HuH-7.5 (cell line): ENCODE results near the gene TIMM29.
"Not testable (repeated sequence)": the region's sequence is repeated elsewhere in the genome, so short reads cannot be mapped to it uniquely, and the experiment has no call there.

Source experiments
- DNase-seq: peaks from one replicate; pipeline ENCODE4 v3.0.0; 2011; ENCODE audit warnings: low spot score

Gene TIMM29

DNA sequence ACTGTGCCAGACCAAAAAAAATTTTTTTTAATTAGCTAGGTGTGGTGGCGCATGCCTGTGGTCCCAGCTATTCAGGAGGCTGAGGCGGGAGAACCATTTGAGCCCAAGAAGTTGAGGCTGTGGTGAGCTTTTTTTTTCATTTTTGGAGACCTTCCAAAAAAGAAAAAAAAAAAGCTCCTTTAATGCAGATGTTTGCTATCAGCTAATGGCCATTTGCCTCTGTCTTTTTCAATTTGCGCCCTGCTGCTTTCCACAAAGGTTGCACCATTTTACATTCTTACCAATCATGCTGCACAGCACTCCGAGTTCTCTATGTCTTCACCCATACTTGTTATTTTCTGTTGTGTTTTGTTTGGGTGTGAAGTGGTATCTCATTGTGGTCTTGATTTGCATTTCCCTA lies 16.7 kb downstream of the TIMM29 start:
- DNase-seq, result no peak

DNA sequence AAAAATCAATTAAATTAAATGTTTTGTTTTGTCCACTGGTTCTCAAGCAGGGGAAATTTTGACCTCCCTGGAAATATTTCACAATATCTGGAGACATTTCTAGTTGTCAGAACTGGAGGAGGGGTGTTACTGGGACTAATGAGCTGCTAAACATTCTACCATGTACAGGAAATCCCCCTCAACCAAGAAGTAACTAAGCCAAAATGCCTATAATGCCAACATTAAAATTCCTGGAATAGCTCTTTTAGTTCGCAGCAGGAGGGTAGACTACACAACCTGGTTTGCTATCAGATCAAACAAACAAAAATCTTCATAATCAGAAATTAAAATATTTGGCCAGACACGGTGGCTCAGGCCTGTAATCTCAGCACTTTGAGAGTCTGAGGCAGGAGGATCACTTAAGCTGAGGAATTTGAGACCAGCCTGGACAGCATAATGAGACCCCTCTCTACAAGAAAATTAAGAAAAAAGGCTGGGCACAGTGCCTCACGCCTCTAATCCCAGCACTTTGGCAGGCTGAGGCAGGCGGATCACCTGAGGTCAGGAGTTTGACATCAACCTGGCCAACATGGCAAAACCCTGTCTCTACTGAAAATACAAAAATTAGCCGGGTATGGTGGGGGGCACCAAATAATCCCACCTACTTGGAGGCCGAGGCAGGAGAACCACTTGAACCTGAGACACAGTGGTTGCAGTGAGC lies 18.5 kb downstream of the TIMM29 start:
- DNase-seq, result no peak

DNA sequence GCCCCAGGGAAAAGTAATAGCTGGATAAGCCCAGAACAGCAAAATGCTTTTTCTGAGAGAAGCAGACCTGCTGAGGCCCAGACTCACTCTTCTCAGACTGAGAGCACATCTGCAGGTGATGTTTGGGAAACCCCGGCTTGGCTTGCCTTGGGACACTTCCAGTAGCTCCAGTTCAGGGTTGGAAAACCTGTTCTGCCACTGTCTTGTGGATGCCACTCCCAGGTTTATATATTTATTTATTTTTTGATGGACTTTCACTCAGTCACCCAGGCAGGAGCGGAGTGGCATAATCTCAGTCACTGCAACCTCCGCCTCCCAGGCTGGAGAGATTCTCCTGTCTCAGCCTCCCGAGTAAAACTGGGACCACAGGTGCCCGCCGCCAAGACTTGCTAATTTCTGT lies 24.2 kb downstream of the TIMM29 start:
- no peak for DNase-seq

DNA sequence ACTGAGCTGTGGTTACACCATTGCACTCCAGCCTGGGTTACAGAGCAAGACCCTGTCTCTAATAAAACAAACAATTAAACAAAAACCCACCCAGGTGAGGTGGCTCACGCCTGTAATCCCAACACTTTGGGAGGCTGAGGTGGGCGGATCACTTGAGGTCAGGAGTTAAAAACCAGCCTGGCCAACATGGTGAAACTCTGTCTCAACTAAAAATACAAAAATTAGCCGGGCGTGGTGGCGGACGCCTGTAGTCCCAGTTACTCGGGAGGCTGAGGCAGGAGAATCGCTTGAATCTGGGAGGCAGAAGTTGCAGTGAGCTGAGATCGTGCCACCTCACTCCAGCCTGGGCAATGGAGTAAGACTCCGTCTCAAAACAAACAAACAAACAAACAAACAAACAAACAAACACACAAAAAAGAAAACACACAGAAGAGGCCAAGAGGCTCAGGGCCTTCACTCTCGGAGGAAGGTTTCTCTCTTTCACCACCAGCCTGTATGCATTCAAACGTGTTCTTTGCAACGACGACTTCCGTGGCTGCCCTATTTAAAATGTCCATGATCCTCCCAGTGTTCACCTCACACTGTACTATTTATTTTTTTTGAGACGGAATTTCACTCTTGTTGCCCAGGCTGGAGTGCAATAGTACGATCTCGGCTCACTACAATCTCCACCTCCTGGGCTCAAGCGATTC lies 30.8 kb downstream of the TIMM29 start:
- not testable (repeated sequence) for DNase-seq

DNA sequence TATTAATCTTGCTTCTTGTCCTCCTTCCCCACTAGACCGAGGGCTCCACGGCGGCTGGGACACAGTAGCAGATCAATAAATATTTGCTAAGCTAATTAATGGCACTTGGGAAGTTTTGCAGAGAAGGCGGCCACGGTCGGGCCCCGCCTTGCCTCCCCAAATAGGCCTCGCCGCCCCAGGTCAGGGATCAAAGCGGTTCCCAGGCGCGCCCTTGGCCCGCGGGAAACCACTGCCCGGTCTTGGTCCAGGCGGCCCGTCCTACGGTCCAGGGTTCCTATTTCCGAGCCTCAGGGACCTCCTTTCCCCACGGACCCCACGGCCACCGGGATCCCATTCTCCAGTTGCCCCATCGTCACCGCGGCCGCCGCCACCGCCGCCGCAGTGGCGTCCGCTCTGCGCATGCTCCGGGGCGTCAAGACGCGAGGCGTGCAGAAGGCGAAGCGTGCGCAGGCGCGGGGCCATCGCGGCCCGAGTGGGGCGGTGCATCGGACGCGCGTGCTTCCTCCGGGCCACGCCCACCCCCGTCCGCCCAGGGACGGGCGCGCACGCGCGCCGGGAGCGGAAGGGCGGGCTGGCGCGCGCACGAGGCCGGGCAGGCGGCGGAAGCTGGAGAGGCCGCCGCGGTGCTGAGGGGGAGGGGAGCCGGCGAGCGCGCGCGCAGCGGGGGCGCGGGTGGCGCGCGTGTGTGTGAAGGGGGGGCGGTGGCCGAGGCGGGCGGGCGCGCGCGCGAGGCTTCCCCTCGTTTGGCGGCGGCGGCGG lies 31.9 kb downstream of the TIMM29 start, which contains the start of gene SMARCA4:
Gene SMARCA4 (plus strand): TSS at position 717 of the 759 bp plus-strand sequence. CDS start 23,122 bp downstream, outside the sequence.
- DNase-seq, result peak; percentile 99

DNA sequence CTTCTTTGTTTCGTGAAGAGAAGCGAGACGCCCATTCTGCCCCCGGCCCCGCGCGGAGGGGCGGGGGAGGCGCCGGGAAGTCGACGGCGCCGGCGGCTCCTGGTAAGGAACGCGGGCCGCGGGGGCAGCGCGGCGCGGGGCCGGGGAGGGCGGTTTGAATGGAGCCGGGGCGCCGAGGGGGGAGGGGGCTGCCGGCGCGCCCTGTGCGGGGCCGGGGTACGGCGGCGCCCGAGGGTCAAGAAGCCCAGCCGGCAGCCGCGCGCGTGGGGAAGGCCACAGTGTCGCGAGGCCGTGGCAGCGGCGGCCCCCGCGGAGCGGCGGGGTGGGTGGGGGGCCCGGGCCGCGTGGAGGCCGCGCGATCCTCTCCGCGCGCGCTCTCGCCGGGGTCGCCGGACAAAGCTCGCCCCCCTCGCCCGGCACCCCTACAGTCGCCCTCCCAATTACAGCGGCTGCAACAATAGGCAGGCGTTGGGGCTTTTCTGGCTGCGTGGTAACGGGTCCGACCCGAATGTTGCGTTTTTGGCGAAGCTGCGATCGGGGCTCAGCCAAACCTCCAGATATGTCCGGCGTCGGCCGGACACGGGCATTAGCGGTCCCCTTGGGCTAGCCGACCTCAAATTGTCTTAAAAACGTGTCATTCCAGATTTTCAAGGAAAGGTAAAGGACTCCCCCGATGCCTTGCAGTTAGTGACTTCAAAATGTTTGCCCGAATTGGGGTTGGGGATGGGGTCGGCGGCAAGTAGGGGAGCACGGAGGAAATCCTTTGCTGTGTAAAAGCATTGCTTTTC lies 32.7 kb downstream of the TIMM29 start:
- DNase-seq, result no peak

DNA sequence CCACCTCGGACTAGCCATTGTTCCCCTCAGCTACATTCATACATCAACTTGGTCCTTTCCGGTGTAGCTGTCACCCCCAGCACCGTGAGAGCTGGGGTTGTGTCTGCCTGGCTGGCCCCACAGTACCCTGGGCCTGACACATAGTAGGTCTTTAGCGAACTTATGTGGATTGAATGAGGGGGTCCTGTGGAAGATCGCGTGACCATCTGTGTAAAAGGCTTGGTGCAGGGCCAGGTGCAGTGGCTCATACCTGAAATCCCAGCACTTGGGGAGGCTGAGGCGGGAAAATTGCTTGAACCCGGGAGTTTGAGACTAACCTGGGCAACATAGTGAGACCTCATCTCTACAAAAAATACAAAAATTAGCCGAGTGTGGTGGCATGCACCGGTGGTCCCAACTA lies 34.3 kb downstream of the TIMM29 start:
- no peak for DNase-seq

GRCh38 chr19:10963865-10964264 lies 35.3 kb downstream of the TIMM29 start:
- no peak for DNase-seq

- no peak for DNase-seq
Measured at GRCh38 chr19:10964903-10965302, 36.3 kb downstream of the TIMM29 start.

DNA sequence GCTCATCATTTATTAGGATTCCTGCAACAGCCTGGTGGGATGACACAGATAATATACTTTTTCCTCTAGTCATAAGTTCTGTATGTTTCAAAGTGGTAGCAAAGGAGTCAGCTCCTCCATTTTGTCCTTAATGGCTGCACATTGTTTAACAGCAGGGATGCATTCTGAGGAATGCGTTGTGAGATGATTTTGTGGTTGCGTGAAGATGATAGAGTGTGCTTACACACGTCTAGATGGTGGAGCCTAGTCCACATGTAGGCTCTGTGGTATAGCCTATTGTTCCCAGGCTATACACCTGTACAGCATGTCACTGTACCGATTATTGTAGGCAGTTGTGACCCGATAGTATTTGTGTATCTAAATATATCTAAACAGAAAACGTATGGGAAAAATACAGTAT lies 36.8 kb downstream of the TIMM29 start:
- no peak for DNase-seq

DNA sequence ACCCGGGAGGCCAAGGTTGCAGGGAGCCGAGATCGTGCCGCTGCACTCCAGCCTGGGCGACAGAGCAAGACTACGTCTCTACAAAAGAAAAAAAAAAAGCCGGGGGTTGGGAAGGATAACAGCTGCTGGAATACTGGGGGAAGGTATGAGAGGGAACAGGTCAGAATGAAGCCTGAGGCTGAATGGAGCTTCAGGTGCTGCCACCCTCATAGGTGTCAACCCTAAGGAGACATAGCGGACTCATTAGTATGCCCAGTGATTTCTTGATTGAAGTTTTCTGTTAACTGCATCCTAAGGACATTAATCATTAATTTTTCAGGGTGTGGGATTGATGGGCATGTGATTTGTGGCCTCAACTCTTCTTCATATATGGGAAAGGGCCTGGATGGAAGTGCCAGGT lies 38.2 kb downstream of the TIMM29 start:
- no peak for DNase-seq

DNA sequence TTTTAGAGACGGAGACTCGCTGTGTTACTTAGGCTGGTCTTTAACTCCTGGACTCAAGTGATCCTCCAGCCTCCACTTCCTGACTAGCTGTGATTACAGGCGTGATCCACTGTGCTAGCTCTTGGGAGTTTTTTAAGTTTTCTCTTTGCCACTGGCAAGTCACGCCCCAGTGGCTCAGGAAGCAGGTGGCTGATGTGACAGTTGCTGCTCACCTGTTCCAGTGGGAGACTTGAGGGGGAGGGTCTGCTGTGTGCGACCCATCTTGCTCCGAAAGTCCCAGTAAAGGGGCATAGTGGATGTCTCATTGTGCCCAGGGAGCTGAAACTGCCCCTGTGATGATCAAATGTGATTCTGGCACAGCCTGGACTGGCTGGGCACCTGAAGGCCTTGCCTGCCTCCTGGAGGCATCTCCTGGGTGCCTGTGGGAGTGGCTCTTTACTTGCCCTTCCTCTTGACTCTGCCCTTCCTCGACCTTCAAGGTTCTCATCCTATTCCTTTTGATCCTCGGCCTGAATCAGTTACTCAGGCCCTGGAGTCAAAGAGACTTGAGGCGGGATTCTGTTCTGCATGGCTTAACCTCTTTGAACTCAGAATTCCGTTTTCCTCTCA lies 40.0 kb downstream of the TIMM29 start:
- DNase-seq, result no peak

DNA sequence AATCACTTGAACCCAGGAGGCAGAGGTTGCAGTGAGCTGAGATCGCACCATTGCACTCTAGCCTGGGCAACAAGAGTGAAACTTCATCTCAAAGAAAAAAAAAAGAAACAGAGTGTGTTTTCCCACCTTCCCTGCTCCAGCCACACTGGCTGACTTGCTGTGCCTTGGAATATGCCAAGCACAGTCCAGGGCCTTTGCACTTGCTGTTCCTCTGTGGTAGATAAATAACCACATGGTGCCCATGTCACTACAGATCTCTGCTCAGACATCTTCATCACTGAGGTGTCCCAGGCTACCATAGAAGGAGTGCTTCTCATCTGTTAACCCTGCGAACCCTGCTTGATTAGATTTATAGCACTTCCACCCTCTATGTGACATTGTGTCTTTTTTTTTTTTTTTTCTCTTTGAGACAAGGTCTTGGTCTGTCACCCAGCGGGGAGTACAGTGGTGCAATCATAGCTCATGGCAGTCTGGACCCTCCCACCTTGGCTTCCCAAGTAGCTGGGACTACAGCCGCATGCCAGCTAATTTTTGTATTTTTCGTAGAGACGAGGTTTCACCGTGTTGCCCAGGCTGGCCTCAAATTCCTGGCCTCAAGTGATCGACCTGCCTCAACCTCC lies 42.6 kb downstream of the TIMM29 start:
- no peak for DNase-seq

DNA sequence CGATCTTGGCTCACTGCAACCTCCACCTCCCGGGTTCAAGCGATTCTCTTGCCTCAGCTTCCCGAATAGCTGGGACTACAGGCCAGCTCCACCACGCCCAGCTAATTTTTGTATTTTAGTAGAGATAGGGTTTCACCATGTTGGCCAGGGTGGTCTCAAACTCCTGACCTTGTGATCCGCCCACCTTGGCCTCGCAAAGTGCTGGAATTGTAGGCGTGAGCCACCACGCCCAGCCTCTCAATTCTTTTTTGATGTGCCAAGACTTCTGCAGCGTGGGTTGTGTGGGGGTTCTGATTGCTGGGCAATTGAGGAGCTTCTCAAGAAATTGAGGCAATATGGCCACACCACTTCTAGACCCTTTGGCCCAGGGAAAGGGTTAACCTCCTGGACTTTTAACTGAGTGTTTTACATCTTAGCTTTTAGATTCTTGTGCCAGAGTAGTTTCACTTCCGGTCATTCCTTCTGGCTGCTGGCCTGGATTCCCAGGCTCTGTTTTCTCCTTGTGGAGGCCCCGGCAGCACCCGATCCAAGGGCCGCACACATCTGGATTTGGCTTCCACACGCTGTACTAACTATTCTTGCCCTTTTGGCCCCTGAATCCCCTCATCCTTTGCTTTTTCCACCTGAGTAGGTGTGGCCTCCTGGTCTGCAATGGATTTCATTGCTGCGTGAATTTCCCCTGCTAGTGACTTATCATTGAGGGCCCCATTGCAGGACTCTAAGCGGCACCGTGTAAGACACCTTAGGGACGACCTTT lies 46.9 kb downstream of the TIMM29 start:
- DNase-seq, result no peak

DNA sequence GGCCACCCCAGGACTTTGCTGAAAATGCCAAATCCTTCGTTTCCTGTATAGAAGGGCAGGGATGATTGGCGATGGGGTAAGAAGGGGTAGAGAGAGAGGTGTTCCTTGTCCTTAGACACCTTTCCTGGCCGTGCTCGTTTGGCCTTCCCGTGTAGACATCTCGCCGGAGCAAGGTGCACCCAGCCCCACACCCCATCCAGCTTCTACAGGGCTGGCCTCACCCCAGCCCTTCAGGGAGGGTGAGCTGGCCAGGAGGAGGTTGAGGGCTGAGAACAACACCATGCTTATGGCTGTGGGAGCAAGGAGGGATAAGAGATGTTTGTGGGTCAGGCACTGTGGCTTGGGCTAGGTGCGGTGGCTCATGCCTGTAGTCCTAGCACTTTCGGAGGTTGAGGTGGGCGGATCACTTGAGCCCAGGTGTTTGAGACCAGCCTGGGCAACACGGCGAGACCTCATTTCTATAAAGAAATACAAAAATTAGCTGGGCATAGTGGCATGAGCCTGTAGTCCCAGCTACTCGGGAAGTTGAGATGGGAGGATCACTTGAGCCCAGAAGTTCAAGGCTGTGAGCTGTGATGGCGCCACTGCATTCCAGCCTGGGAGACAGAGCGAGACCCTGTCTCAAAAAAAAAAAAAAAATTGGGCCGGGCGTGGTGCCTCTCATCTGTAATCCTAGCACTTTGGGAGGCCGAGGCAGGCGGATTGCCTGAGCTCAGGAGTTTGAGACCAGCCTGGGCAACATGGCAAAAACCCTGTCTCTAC lies 47.7 kb downstream of the TIMM29 start:
- DNase-seq, result no peak

DNA sequence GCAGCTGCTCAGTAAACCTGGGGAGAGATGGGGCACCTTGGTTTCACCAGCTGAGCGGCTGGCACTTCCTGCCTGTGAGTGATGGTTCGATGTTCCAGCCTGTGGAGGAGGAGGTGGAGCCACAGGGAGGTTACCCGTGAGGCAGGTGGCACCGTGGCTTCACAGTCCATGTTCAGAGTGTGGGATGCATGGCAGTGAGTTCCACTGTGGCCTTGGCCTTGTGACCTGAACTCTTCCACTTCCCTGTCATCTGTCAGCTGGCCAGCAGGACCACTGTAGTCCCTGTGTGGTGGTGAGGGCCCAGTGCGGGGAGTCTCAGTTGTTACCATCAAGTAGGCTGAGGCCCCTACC lies 49.1 kb downstream of the TIMM29 start:
- DNase-seq, result no peak
